T-helper 1 cell treated with Interleukin-12 subunit alpha and Interleukin-12 subunit beta and Interleukin-4 antibody, amounts not matched to agents 30 ng/mL and 1 ng/mL, for 36 hours (primary cell): Measurements from ENCODE around the gene TLK2. TPM values are rescaled to one million over a fixed set of nuclear protein-coding genes. Genes with fewer than 3 reads are reported as not detected.
"Not testable (repeated sequence)": the region's sequence is repeated elsewhere in the genome, so short reads cannot be mapped to it uniquely, and the experiment has no call there.

ENCODE experiments used
- intact Hi-C: fragments of 100-400 bp; cut with micrococcal nuclease; formaldehyde crosslinking; loops from one replicate; pipeline ENCODE4 v1.15.1; 2024
- total RNA-seq: library from RNA; stranded (reverse); gene quantifications from 2 replicates; pipeline ENCODE4 v1.2.3, GENCODE V29; 2022

TLK2 gene
- total RNA-seq = 46.9 and 50.5 TPM in 2 replicates

DNA sequence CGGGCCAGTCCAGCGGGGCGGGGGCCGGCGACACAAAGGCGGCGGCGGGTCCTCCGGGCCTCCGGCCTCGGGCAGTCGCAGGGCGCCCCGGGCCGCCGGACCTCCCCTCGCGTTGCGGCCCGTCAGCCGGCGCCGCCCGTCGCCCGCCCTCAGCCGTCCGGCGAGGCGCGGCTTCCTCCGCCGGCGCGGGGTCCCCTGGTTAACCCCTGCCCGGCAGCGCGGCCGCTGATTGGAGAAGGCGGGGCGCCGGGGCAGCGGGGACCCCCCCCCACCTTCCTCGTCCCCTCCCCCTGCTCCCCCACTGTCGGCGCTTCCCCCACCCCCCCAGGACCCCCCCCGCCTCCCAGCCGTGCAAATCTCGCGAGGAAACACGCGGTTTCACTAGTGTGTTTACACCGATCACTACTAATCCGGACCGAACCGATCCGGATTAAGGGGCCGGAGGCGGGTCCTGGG lies at the start of gene TLK2:
Gene TLK2, plus strand, starts transcription at position 402 of the 456 bp plus-strand sequence. CDS start 2,301 bp downstream, outside the sequence.
- intact Hi-C loops = loop anchor here (1.0 to 10.0 kb wide), 3 partner anchors 55 to 1134 kb away; partner anchors contain the start of genes MED13 and METTL2A

DNA sequence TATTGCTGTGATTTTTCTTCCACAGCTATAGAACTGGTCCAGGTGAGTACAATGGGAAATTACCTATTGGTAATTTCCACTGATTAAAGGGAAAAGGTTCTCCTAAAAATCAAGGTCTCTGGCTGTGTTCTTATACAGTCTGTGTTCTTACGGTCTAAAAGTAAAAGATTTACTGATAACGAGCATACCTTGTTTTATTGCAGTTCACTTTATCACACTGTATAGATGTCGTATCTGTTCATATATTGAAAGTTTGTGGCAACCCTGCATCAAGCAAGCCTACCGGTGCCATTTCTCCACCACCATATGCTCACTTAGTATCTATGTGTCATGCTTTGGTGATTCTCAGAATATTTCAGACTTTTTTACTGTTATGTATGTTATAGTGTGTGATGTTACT lies 43.4 kb upstream of the TLK2 start:
- intact Hi-C loops = not testable (repeated sequence)

DNA sequence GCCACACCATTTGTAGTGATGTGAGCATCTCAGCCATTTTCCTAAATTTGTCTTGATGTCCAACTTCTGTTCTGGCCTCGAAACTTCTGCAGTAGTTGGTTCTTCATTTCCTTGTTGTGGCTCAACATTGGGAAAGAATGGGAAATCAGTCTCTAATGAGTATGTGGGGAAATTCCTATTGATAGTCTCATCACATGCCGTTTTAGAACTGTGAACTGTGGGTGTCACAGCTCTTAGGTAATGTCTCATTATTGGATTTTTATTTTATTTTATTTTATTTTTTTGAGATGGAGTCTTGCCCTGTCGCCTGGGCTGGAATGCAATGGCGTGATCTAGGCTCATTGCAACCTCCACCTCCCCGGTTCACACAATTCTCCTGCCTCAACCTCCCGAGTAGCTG lies 37.4 kb upstream of the TLK2 start:
- intact Hi-C loops = not testable (repeated sequence)

DNA sequence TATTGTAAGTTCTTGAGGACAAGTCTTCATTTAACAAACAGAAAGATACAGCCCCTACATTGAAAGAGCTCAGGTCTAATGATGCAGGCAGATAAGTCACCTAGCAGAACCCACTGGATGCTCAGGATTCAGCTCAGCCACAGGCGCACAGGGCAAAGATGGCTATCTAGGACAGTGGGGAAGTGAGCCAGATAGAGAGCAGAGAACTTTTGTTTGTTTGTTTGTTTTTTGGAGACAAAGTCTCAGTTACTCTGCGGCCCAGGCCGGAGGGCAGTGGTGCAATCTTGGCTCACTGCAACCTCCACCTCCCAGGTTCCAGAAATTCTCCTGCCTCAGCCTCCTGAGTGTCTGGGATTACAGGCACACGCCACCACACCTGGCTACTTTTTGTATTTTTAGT lies 34.6 kb upstream of the TLK2 start:
- intact Hi-C loops = no loop called here

DNA sequence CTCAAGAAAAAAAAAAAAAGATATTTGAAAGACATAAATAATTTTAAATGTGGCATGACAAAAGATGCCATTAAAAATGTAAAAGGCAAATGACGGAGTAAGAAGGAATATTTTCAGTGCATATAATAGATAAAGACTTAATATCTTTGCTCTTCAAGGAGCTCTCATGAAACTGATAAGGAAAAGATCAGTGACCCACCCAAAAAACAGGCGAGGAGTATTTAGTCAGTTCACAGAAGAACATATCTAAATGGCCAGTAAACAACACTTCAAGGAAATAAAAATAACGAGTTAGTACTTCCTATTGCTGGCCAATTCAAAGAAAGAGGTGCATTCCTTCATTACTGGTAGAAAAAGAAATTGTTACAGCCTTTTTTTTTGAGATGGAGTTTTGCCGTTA lies 32.8 kb upstream of the TLK2 start:
- intact Hi-C loops = not testable (repeated sequence)

DNA sequence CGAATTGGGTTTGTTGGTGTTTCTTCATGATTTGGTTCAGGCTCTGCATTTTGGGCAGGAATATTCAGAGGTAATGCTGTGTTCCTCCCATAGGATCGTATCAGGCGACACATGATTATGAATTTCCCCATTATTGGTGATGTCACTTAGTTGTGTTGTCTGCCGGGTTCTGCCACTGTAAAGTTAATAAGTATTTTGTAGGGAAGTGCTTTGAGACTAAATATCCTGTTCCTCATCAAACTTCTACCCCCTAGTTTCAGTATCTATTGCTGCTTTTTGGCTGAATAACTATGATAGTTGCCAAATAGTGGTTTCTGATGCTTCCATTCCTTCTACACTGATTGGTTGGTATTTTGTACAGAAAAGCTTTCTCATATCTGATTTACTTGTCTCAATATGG lies 26.4 kb upstream of the TLK2 start:
- intact Hi-C loops = not testable (repeated sequence)

DNA sequence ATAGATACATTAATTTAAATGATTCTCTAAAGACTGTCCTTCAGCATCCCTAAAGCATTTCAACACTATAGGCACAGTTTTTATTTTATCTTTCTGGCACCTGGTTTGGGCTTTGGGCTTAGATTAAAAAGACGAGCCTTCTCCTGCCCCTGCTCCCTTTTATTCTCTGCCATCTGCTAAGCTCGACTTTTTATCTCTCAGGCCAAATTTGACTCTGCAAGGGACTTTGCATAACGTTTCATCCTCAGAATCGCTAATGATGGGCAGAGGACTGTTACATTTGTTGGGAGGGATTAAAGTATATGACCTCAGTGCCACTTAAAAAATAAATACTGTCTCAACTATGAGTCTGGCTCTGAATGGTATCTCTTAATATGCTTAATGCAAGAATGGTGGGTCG lies 25.6 kb upstream of the TLK2 start:
- intact Hi-C loops = not testable (repeated sequence)

DNA sequence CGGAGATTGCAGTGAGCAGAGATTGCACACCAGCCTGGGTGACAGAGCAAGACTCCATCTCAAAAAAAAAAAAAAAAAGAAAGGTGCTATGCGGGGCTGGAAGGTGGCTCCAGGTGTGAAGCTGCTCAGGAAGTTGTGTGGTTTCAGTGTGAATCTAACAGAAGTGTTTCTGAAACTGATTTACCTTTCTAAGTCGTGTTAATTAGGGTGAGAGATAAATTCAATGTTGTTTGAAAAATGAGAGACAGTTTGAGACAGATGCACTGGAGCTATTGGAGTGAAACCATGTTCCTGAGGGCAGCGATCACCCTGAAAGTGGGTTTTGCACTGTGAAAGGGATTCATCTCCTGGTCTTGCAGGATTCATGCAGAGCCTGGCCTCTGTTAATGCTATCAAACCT lies 25.0 kb upstream of the TLK2 start:
- intact Hi-C loops = not testable (repeated sequence)

DNA sequence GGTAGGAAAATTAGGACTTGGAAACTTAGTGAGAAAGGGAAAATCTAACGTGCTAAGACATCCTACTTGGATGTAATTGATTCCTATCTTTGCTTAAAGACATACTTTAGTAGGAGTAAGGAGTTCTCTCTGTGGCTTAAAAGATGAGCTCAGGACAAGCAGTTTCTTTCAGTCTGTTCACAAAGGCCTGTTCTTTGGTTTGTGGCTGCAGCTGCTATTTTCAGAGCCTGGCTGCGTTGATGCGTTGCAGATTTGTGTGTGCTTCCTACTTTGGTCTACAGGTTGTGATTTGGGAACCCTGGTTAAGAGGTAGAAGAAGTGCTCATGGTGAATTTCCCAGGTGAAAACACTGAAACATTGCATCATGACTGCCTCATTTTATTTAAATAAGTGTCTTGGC lies 24.5 kb upstream of the TLK2 start:
- intact Hi-C loops = not testable (repeated sequence)

DNA sequence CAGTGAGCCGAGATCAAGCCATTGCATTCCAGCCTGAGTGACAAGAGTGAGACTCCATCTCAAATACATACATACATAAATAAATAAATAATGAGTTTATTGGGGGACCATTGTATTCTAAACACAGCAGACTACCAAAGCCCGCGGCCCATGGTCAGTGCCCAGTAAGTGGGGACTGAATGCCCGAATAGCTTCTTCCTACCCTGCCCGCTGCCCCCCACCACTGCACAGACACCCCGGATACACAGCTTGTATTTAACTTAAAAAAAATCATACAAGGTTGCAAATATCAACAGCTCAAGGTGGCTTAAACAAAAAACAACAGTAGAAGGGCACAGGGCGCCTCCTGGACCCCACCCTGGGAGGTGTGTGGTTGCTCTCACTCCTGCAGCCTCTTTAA lies 22.6 kb upstream of the TLK2 start:
- intact Hi-C loops = no loop called here

DNA sequence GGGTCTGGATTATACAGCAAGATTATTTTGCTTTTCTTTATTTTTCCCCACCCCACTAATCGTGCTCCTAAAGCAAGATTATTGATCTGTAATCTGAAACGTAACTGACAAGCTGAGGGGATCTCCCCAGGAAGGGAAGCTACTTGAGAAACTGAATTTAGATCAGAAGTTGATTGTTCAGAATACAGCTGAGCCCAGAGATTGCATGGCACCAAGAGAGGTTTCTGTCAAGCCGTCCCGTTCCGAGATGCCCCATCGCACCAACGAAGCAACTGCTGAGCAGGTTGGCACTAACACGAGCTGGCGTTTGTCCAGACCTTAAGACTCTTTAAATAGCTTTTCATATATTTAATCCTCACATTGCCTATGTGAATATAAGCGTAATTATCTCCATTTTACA lies 20.1 kb upstream of the TLK2 start:
- intact Hi-C loops = not testable (repeated sequence)

DNA sequence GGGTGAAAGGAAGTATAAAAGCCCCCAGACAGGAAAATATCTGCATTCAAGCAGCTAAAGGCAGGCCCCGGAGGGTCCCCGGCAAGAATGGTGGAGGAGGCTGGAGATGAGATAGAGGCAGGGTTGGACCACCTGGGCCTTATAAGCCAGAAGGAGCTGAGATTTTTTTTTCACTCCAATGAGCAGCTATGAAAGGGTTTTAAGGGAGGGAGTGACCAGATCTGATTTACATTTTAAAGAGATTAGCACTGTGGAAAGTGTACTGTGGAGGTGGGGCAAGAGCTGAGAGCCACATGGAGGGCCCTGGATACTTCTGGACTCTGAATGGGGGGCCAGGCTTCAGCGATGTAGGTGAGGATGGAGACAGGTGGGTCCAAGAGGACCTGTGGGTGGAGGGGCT lies 14.2 kb upstream of the TLK2 start:
- intact Hi-C loops = not testable (repeated sequence)

DNA sequence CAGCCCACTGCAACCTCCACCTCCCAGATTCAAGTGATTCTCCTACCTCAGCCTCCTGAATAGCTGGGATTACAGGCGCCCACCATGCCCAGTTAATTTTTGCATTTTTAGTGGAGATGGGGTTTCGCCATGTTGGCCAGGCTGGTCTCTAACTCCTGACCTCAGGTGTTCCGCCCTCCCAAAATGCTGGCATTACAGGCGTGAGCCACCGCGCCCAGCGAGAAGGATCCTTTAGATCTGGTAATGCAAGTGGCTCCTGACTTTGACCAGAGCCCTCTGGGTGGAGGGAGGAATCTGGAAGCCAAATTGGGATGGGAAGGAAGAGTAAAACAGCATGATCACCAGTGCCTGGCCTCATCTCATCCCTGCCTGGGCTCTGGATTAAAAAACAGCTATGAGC lies 13.4 kb upstream of the TLK2 start:
- intact Hi-C loops = not testable (repeated sequence)

DNA sequence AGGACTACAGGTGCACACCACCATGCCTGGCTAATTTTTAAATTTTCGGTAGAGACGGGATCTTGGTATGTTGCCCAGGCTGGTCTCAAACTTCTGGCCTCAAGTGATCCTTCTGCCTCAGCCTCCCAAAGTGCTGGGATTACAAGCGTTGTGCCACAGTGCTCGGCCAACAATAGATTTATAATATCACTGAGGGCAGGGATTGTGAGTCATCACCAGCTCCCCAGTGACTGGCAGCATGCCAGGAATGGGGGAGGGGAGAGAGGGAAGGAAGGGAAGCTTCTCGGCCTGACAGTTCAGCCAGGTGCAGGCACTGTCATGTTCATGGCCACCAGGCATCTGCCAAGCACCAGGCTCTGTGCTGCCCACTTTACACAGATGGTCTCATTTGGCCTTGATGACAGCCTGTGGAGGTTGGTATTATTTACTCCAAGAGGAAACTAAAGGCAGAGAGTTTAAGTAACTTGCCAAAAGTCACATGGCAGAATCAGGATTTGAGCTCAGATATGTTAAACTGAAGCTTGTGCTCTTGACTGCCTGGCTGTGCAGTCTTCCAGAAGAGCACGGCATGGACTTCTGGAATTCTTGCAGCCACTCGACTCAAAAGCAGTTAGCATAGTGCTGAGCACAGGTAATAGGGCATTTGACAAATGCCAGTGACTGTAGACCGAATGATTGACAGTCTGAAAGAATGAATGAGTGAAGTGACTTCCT lies 7.8 kb upstream of the TLK2 start:
- intact Hi-C loops = loop anchor here (10.0 kb wide), 1 partner anchor 406 kb away; the partner anchor contains the start of gene MED13

DNA sequence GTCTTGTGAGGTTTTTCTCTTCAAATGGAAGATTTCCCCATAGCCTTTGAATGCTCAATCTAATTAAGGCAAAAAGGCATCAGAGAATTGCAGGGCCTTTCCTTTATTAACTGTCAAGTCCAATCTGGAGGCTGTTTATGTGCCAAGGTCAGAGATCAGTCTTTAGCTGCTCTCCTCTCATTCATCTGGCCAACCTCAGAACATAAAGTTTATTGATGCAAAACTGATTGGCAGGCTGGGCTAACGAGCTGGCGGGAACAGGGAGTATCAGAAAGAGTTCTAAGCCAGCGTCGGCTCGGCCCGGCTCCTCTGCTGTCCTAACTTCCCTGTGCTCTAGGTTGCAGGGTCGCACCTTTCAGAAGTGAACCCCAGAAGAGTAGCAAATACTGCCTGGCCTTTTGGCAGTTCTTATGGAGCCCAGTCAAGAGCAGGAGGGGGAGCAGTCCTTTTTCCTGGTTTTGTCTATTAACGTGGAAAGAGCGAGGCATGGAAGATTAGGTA lies 7.2 kb upstream of the TLK2 start:
- intact Hi-C loops = loop anchor here (10.0 kb wide), 1 partner anchor 407 kb away; the partner anchor contains the start of gene MED13

DNA sequence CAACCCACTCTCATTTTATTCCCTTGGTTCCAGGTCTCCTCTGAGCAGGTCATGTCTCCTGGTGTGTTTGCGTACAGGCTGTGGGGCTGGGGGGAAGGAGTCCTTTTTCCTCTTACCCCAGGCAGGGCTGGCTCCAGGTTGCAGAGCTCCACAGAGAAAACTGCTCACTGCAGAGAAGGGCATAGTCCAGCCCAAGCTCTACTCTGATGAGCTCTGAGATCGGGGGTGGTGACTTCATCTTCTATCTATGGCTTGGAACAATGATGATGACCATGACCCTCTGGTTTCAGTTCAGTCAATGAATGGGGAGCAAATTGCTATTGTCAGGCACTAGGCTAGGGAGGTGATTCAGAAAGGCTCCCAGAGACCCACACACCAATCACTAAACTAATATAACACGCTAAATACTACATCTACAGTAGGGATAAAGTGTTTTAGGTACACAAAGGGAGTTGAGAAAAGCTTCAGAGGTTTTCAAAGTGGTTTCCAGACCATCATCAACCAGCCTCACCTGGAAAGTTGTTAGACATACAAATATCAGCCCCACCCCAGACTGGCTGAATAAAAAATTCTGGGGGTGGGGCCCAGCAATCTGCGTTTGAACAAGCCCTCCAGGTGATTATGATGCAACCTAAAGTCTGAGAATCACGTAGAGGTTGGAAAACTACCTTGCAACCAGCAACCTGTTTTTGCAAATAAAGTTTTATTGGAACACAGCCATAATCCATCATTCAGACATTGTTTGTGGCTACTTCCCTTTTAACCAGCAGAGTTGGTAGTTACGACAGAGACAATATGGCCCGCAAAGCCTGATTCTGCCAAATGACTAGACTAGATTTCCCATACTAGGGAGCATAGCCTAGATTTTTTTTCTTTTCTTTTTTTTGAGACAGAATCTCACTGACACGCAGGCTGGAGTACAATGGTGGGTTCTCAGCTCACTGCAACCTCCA lies 5.3 kb upstream of the TLK2 start:
- intact Hi-C loops = loop anchor here (10.0 kb wide), 1 partner anchor 409 kb away; the partner anchor contains the start of gene MED13

DNA sequence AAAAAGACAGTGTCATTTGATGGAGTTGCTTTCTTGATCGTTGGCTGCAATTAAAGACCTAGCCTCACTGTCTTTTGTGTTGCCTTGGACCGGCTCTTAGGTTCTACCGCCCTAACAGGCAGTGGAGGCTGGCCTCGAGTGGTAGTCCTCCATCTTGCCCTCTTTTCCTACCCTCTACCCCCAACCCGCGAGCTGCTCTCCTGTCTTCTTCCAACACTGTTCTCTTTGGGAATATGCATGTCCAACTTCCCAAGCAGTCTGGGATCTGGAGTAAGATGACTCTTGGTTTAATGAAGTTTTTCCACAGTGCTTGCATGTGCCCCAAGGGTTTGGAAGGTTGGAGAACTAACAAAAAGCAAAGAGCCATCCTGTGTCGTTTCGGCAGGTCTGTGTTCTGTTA lies 1.5 kb upstream of the TLK2 start:
- intact Hi-C loops = loop anchor here (5.0 to 10.0 kb wide), 2 partner anchors 412 to 1135 kb away; partner anchors contain the start of gene MED13

DNA sequence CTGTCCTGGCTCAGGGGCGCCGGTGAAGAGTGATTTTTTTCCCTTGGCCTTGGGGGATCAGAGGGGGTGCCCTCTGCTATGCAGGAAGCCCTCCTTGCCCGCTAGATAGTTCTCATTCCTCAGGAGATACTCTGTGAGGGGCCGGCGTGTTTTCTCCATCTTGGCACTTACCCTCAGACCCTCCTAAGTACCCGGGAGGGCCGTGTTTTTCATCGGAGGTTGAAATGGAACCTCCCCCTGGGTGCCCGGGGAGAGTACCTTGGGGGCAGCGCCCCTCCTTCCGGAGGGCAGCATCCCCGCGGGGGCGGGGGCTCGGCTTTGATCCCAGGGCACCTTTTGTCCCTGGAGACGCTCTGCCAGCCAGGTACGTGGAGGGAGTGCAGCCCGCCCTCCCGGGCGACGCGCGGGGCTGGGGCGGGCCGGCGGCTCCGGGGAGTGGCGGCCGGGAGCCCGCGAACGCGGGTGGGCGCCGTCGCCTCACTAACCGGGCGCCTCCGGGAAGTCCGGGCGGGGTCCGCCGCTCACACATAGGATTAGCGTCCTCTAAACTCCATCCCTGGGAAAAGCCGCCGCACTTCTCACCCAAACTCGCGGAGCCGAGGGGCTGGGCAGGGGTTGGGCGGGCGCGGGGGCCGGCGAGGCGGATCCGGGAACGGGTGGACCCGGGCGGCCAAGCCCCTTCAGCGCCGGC lies 762 bp upstream of the TLK2 start:
- intact Hi-C loops = loop anchor here (1.0 to 10.0 kb wide), 3 partner anchors 55 to 1134 kb away; partner anchors contain the start of genes MED13 and METTL2A

DNA sequence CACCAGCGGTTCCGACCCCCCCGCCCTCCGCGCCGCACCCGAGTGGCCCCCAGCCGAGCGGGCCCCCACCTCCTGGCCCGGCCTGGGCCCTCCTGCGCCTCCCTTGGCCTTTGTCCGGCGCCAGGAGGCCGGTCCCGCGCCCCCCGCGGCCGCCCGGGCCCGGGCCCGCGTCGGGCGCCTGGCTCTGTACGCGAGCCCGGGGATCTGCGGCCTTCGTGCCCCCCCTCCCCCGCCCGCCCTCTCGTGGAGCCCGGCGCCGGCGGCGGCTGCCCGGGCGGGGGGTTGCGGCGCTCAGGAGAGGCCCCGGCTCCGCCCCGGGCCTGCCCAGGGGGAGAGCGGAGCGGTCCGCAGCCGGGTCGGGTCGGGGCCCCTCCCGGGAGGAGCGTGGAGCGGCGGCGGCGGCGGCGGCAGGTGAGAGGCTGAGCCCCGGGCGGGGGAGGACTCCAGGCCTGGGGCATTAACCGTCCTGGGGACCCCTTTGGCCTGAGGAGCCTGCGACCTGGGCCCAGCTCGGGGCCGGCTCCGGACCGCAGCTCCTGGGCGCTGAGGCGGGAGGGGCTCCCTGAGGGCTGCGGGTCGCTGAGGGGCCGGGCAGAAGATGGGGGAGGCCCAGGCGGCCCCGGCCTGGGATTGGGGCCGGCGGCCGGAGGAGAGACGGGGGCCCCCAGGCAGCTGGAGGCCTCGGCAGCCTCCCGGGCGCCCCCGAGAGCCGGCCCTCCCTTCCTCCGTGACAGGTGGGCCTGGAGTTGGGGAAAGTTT lies 434 bp downstream of the TLK2 start:
- intact Hi-C loops = loop anchor here (1.0 to 10.0 kb wide), 3 partner anchors 56 to 1133 kb away; partner anchors contain the start of genes MED13 and METTL2A
